Right kidney (tissue), 1 donor: ENCODE results near the gene AGPAT1.
"Not testable (repeated sequence)": the region's sequence is repeated elsewhere in the genome, so short reads cannot be mapped to it uniquely, and the experiment has no call there.

ENCODE experiments used
- DNase-seq: peaks from one replicate; pipeline ENCODE4 v3.0.0-alpha.2; 2016

AGPAT1 gene

DNA sequence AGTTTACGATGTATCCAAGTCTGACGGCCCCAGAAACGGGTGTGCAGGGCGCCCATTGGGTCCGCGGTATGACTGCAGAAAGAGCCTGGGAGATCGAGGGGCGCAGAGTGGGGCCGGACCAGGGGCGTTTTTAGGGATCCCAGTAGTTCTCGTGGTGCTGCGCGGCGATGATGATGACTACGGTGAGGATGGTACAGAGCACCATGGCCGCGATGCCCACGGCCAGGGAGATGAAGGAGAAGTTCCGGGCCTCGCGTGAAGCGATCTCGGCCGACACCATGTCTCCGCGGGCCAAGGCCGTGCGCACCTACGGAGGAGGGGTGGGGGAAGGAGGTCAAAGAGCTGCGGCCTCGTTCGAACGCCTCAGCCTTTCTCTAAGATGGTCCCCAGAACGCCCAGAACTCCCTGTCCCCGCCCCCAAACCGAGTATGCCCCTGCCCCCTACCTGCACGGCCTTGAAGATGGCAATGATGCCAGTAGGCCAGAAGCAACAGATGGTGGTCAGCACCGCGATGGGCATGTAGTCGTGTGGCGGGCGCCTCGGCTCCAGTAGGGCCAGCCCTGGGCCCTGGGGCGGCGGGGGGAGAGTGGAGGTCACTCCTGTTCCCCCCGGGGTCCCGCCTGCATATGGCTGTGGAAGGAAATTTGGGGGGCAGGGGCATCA, 26.7 kb downstream of the AGPAT1 start:
- no peak for DNase-seq

DNA sequence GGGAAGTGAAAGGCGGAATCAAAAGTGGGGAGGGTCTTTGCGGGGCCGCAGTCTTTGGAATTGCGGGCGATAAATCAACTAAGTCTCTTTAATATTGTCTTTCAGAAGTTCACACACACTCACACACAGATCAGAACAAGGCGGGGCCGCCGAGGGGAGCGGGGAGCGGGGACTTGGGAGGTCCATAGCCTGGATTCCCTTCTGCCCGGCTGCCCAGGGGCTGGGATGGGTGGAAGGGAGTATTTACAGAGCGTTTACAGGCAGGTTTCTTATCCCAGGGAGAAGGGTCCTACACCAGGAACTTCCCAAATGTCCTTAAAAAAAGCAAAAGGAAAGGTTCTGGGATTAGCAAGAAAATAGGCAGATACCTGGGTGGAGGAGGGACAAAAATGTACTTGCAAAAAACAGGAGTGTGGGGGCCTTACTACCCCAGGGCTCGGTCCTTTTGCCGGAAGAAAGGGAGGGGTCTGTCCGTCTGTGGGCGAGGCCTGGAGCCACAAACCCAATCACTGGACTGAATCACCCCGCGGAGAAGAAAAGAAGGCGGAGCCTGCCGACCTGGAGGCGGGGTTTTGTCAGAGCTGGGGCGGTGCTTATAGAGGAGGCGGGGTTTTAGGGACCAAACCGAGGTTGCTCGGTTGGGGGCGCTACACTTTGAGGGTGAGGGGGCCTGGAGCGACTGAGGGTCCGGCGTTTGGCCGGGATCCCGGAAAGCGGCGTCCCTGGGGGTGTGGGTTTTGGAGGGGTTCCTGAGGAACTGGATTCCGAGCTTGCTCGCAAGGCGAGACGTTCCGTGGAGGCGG, 27.4 kb downstream of the AGPAT1 start:
- DNase-seq = peak; percentile 79

DNA sequence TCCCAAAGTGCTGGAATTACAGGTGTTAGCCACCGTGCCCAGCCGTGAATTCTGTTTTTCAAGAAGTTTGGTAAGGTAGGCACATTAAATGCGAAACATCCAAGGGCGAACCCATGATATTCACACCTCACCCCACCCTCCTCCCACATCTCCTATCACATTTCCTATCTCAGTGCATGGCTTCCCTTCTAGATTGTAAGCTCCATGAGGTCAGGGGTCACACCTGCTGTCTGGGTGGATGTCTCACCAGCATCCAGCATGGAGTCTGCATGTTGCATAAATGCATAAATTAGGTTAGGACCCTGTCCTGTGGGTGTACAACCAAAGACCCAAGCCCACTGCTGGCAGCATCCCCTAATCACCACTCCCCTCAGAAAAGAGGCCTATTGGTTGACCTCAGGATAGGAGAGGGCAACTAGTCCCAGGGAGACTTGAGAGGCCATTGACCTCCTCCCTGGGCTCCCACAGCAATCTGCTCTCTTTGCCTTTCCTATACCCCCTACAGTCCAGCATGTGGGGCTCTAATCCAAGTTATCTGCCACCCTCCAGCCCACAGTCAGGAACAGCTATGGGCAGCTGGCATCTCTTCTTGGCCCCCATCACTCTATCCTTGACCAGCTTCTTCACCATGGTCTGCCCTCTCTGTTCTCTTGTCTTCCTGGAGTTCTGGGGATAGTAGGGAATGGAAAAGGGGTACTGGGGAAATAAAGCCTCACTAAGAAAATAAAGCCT, 28.3 kb downstream of the AGPAT1 start:
- DNase-seq = no peak

DNA sequence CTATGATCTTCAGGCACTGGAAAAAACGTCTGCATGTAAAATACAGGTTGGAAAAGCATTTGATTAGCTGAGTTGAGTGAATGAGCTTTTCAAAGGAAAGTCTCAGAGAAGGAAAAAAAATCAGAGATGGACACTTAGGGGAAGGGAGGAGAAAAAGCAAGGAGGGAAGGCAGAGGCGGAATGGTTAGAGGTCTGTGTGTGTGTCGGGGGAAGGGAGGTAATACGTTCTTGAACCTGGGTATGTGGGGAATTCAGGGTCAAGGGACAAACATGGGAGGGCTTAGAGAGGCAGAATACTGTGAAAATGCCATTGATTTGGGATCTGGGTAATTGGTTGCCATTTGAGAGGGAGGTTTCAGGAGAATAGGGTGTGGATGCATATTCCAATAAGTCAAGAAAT, 29.2 kb downstream of the AGPAT1 start:
- no peak for DNase-seq

DNA sequence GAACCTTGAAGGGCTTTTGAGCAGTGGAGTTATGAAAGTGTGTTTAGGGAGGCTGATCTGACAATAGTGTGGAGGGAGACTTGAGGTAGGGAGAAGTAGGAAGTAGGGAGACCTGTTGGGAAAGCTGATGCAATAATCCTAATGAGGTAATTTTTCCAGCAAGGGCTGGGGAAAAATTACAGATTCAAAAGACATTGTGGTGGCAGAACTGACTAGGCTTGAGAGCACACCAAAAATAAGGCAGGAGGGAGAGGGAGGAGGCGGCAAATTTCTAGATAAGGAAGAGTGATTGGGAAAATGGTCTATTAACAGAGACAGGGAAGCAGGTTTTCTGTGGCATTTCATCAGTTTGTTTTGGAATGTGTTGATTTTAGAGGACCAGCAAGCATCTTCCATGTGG, 29.6 kb downstream of the AGPAT1 start:
- DNase-seq = no peak

DNA sequence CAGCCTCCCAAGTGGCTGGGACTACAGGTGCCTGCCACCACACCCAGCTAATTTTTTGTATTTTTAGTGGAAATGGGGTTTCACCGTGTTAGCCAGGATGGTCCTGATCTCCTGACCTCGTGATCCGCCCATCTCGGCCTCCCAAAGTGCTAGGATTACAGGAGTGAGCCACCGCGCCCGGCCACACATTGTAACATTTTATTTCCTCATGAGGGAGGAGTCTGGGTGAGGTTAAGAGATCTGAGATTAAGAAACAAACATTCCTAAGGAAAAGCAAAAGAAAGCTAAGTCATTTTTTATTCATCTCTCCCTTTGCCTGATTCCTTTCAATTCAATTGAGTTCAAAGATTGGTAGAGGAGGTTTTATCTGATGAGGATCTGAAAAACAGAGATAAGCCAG, 31.6 kb downstream of the AGPAT1 start:
- DNase-seq = not testable (repeated sequence)

DNA sequence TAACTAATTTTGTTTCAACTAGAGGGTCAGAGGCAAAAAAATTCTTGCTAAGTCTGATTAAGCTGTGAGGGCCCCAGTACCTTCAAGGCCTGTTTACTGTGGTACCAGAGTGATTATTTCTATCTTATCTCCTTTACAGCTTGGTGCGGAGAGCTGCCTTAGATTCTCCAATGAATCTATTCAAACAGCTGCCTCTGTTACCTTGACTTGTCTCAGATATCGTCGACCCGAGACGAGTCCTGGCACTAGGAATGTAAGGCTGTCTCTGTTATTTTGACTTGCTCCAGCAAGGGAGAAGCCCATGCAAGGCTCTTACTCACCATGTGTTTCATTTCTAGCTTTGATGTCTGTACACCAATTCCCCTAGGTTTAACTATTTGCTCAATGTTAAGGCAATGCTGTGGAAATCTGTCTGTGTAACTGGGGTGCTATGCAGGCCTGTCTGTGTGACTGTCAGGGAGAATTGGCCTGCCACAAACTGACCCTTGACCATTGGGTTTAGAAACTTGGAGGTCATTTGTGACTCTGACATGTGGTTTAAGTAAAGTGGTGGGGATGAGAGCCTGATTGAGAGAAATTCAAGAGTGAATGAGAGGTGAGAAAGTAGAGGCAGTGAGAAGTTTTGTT, 35.4 kb downstream of the AGPAT1 start:
- DNase-seq = no peak

DNA sequence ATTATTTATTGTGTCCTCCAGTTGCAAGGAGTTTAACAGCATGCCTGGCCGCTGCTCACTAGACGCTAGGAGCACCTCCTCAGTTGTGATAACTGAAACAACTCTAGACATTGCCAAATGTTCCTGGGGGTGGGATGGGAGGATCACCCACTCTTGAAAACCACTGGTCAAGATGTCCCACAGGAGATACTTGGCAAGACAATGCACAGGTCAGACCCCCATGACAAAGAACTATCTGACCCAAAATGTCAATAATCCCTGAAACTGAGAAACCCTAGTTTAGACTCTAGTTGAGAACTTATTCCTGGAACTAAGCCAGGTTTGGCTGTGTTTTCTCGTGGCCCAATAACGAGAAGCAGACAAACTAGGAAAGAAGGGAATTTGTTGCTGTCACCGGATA, 36.3 kb downstream of the AGPAT1 start:
- no peak for DNase-seq

DNA sequence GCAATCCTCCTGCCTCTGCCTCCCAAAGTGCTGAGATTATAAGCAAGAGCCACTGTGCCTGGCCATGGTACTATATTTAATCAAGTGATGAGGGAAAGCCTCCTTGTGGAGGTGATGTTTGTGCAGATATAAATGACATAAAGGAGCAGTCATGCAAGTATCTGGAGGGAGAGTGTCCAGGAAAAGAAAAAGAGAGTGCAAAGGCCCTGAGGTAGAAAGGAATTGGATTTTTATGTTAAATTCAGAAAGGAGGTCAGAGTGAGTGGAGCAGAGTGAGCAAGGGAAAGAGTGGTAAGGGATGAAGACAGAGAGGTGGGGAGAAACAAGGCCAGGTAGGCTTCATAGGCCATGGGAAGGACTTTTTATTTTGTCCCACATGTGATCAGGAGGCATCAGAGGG, 38.4 kb downstream of the AGPAT1 start:
- no peak for DNase-seq

DNA sequence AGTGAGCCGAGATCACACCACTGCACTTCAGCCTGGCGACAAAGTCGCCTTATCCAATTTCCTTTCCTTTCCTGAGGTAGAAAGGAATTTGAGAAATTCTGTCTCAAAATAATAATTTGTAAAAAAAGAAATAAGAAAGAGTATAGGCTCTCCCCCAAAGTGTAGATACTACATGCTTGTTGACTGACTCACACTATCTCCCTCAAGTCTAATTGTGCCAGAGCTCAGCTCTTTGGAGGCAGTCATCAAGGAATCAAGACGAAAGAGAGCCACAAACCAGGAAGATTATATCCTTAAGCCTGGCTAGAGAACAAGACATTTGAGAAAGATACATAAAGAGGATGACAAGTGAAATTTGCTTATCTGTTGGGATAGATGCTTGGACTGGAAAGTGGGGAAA, 42.1 kb downstream of the AGPAT1 start:
- DNase-seq = no peak

DNA sequence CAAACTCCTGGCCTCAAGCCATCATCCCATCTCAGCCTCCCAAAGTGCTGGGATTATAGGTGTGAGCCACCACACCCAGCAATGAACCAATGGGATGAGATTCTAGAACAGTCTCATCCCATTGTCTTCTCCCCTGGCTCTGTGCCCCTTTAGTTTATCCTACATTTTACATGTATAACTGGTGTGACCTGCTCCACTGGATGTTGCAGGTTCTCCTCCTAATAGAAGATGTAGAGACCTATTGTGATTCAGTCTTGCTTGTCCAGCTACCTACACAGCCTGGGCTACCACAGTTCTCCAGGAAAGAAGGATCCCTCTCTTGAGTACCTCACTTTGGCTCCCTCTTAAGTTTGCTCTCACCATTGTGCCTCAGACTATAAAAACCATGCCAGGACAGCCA, 43.8 kb downstream of the AGPAT1 start:
- no peak for DNase-seq

DNA sequence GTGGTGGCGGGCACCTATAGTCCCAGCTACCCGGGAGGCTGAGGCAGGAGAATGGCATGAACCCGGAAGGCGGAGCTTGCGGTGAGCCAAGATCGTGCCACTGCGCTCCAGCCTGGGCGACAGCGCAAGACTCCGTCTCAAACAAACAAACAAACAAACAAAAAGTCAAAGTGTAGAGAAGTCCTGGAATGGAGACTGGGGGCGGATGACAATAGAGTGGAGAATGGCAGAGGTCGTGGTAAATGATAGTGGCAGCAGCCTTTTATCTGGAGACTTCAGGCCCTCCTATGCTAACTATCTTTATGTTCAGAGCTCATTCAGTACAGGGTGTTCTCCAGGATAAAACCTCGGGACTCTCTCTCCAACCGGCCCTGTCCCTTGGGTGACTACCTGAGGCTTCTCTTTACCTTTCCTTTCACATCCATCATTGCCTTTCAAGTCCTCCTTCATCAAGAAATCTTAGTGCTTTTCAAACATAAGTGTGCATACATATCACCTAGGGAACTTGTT, 44.4 kb downstream of the AGPAT1 start:
- no peak for DNase-seq

DNA sequence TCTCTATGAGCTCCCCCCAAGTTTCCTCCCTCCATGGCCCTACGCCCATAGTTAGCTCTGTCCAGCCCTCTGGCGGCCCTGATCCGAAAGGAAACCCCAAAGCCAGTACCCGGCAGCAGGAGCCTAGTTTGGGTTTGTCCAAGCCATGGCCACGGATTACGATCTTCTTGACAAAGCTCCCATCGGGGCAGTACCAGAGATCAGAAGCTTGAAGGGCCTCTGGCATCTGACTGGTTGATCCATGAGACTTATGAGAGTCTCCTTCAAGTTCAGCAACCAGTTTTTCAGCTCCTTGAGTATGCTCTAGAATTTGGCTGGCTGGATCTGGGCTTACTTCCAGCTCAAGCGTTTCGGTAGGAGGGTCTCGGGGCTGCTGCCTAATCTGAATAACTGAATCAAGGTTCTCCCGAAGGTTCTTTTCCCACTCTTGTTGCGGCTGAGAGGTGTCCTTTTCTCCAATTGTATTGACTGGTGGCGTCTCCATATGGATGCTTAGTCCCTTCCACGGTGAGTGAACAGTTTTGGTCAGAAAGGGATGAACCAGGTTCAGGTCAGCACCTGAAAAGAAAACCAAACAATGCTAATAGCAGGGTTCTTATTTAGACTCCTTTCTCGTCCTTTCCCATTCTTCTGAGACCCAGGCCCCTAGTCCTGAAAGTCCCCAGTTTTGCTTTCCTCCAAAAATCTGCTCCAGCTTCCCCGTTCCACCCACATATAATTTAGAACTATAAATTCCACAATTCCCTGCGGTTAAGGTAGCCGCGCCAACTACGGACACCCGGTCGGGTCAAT, 46.4 kb downstream of the AGPAT1 start:
- no peak for DNase-seq

DNA sequence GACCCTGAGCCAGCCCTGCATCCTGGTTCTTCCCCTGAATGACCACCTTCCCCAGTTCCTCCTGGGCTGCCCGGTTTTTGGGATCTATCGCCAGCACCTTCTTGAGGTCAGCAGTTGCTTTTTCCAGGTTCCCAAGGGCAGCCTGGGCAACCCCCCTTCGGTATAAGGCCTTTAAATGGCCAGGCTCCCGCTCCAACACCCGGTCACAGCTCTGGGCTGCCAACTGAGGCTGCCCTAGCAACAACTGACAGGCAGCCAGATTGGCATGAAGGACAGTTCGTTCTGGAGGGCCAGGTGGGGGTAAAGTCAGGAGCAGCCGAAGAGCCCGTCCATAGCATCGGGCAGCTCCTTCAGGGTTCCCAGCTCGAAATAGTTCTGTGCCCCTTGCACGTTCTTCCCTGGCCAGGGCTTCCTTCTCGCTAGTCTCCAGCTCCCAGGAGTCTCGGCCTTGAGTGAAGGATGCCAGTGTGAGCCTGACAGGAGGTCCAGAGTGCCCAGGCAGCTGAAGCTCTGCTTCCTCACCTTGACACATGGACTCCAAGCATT, 47.1 kb downstream of the AGPAT1 start:
- no peak for DNase-seq

DNA sequence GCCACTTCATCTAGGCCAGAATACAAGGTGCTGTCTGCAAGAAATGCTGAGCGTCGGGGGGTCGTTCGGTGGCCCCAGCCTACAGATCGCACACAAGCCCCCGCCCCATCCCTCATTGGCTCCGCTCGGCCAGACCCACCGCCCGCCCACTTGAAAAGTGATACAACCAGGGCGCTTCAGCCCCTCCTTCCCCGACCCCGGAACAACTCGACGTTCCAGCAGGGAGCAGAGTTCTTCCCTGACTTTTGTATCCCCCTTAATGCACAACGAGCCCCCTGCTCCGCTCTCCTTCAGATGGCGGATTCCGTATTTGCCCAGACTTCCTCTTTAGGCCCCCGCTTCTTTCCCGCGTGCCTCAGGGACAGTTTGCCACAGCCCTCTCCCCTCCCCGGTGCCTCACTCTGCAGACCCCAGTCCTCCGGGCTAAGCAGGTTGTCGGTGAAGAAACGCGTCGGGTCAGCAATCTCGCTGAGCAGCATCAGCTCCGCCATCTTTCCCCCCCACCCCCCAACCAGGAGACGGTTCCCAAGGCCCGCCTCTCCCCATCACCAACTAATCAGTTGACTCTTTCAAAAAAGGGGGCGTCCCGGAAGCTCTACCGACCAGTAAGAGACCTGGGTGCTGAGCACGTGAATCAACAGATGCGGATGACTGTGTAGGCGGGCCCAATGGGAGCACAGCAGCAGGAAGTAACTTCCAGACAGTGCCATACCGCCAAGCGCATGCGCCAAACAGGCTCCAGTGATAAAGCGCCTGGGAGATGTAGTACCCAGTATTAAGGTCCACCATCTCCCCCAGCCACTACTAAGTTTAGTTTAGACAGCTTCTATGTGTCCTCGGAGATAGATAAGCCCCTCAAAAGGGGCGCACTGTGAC, 47.9 kb downstream of the AGPAT1 start, which contains the start of gene ATF6B:
Gene ATF6B, minus strand, starts transcription at position 530 of the 876 bp plus-strand sequence. Its CDS starts 39 bp downstream, at position 491.
- peak; percentile 81 for DNase-seq

DNA sequence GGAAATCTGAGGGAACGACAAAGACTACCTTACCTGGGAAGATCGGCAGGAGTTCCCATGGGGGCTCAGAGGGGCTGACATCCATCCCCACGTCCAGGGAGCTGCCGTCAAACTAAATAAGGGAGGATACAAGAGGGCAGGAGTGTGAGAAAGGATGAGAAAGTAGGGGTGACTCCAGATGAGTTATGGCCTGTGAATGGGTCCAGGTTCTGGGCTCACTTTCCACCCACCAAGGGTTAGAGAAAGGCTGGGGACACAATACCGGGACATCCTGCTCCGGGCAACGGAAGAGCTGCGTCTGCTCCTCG, 48.5 kb downstream of the AGPAT1 start:
- no peak for DNase-seq

DNA sequence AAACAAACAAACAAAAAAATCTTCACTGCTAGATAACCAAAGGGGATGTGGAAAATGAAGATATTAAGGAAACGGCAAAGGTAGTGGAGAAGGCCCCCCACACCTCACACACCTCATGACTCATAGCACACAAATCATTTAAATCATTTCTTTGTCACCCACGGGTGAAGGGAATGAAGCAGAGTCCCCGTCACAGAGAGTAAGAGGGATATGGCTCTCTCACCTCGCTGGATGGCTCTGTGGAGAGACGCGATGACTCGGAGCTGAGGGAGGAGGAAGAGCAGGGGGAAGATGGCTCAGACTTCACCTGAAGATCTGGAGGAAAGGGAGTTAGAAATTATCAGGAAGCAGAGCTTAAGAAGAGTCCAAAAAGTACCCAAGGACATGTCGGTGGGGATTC, 49.0 kb downstream of the AGPAT1 start:
- DNase-seq = no peak

DNA sequence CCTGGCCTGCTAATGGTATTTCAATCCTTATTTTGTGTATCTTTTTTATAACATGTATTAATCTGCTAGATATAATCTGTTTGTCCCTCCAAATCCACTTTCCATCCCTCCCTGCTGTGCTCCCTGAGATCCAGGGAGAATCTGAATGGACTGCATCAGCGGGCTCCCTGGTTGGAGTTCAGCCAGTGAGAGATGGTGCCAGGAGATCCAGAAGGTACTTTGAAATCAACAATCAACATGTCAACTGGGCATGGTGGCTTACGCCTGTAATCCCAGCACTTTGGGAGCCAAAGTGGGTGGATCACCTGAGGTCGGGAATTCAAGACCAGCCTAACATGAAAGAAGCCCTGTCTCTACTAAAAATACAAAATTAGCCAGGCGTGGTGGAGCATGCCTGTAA, 52.2 kb downstream of the AGPAT1 start:
- no peak for DNase-seq

DNA sequence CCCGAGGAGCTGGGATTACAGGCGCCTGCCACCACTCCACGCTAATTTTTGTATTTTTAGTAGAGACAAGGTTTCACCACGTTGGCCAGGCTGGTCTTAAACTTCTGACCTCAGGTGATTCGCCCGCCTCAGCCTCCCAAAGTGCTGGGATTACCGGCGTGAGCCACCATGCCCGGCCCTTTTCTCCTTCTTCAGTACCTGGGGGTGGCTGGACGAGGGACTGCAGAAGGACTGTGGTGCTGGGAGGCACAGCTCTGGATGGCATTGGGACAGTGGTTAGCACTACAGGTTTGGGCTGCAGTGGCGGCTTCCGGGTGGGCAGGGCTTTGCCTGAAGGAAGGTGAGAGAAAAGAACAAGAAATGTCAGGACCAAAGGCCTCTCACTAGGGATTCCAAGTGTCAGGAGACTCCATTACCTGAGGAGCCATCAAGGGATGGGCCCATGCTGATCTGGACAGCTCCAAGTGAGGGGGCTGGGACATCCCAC, 55.3 kb downstream of the AGPAT1 start:
- DNase-seq = no peak
